Ovary (tissue), 9 donors: ENCODE measurements around the gene INPP4A. TPM values are rescaled to one million over a fixed set of nuclear protein-coding genes. Genes with fewer than 3 reads are reported as not detected.

Source experiments
- DNase-seq, 5 donors: peaks; one replicate each; pipeline ENCODE4 v3.0.0-alpha.2; 2019 to 2020
- H3K27ac ChIP-seq, 2 donors: fragments of 200-600 bp; one replicate each; pipeline versions ENCODE4 v1.5.1 to v1.8.0; 2019 to 2022
- H3K27me3 ChIP-seq: fragments of 200-600 bp; one replicate; pipeline ENCODE4 v1.8.0; 2022
- H3K36me3 ChIP-seq: fragments of 200-600 bp; sonication (generic); one replicate; pipeline ENCODE4 v1.5.1; 2019
- H3K4me1 ChIP-seq: one replicate; pipeline ENCODE4 v1.8.1; 2013; ENCODE audit warnings: mild to moderate bottlenecking, moderate library complexity; ENCODE audit not compliant: insufficient read depth
- H3K4me3 ChIP-seq: fragments of 200-600 bp; sonication (generic); one replicate; pipeline ENCODE4 v1.5.1; 2017
- H3K9me3 ChIP-seq, 2 donors: fragments of 200-600 bp in 1 of 2; sonication (generic) in 1 of 2; one replicate each; pipeline versions ENCODE4 v1.5.1 to v1.8.1; 2013 to 2019; ENCODE audit warnings: mild to moderate bottlenecking in 1 of 2, moderate library complexity in 1 of 2
- CTCF ChIP-seq, 3 donors: fragments of 450-650 bp in 2 of 3; fragments of 200-600 bp in 1 of 3; IDR thresholded peaks; one replicate each; pipeline versions ENCODE4 v1.5.1 to v1.8.0; 2016 to 2022; ENCODE audit warnings: antibody characterized with exemption in 3 of 3, mild to moderate bottlenecking in 1 of 3
- EP300 ChIP-seq: sonication (generic); formaldehyde crosslinking; IDR thresholded peaks from one replicate; pipeline ENCODE4 v1.6.1; 2017; ENCODE audit warnings: antibody characterized with exemption
- POLR2A ChIP-seq: fragments of 450-650 bp; IDR thresholded peaks from one replicate; pipeline ENCODE4 v1.6.1; 2017; ENCODE audit warnings: antibody characterized with exemption, mild to moderate bottlenecking, moderate library complexity
- WGBS, 3 donors: extraction: QIAGEN DNeasy Blood & Tissue Kit in 1 of 3; methylation state at CpG; one replicate each; pipeline versions ENCODE4 v1.1.5 to v1.1.7; 2013 to 2017; 5-methylcytosine and 5-hydroxymethylcytosine counted together
- intact Hi-C, 4 donors: fragments of 100-400 bp; cut with DNase I; formaldehyde crosslinking; loops; one replicate each; pipeline versions ENCODE4 v1.11.0 to v1.15.1; 2022 to 2023
- polyA plus RNA-seq, 2 donors: library from polyadenylated mRNA; stranded (reverse); fragments of 200-250 nt in 1 of 2; fragments of 350-450 nt in 1 of 2; fragmentation: Illumina TruSeq in 1 of 2; extraction: RNeasy Lipid Tissue Mini Kit (QIAGEN cat#74804) in 1 of 2; gene quantifications; one replicate each; pipeline ENCODE4 v1.2.3, GENCODE V29; 2013 to 2014
- total RNA-seq, 7 donors: library from RNA; depleted of rRNA in 2 of 7; stranded (reverse); fragments of >200 nt in 2 of 7; fragmentation: NEBNext Ultra II Directional in 3 of 7; extraction: Animal tissue kit (Norgen Biotek cat#: 25700) in 3 of 7; gene quantifications; one replicate each; pipeline versions ENCODE4 v1.1.0 to v1.2.4, GENCODE V29; 2016 to 2023
- donor health status: DM: no; HTN: no; CAD: no; lungs with moderate emphysema.
- donor health status: DM: no; HTN: no; CAD: no.
- donor health status: Bipolar disorder and iron deficiency.
- donor health status: DM: yes; HTN: yes; CAD: no.
- donor health status: DM: no; HTN: no; CAD: no.
- donor health status: DM: yes; HTN: yes; CAD: no.

INPP4A gene
- total and polyA plus RNA-seq, 9 donors: 7.5 to 25.8 (median 16.2) TPM

- peaks cover 23% of the 10 kb centered on the region for H3K4me1 ChIP-seq
- 74 to 78% (median 77%) methylated on average over 3 of the region's 3 CpGs for WGBS, 3 donors
- H3K36me3 ChIP-seq: no peaks in the 10 kb centered on the region
- no peaks in the 10 kb centered on the region for H3K27me3 ChIP-seq
- H3K27ac ChIP-seq: no peak overlapping the region
- H3K9me3 ChIP-seq: no peaks in the 10 kb centered on the region
- TF ChIP-seq CTCF (IDR thresholded peaks at IDR 0.05) (no peak), POLR2A (no peak), EP300 (no peak)
- intact Hi-C loops: no loop called here
- DNase-seq: peak in 1 of 5 donors; percentile 26
- H3K4me3 ChIP-seq: no peak overlapping the region
Measured at GRCh38 chr2:98487806-98488189, 43.1 kb downstream of the INPP4A start.

GRCh38 chr2:98488252-98488651, 43.6 kb downstream of the INPP4A start:
- DNase-seq: peak in 1 of 5 donors; percentile 4
- Histone ChIP-seq H3K27me3 (no peaks in the 10 kb centered on the region), H3K36me3 (no peaks in the 10 kb centered on the region), H3K4me3 (no peak overlapping the region), H3K27ac (no peak overlapping the region), H3K9me3 (no peaks in the 10 kb centered on the region), H3K4me1 (peaks cover 24% of the 10 kb centered on the region)
- TF ChIP-seq EP300 (no peak), CTCF (IDR thresholded peaks at IDR 0.05) (no peak), POLR2A (no peak)
- 93 to 97% (median 96%) methylated on average over 4 of the region's 4 CpGs for WGBS, 3 donors
- intact Hi-C loops: no loop called here

- Histone ChIP-seq H3K4me3 (no peak overlapping the region), H3K9me3 (no peaks in the 10 kb centered on the region), H3K27me3 (no peaks in the 10 kb centered on the region), H3K27ac (no peak overlapping the region), H3K36me3 (no peaks in the 10 kb centered on the region), H3K4me1 (peaks cover 26% of the 10 kb centered on the region)
- intact Hi-C loops: no loop called here
- TF ChIP-seq POLR2A: no peak
- no peak for TF ChIP-seq EP300
- TF ChIP-seq CTCF (IDR thresholded peaks at IDR 0.05): no peak
- no peak for DNase-seq
- WGBS, 3 donors: 96 to 100% (median 98%) methylated on average over 3 of the region's 3 CpGs
Measured at GRCh38 chr2:98489486-98489885, 44.8 kb downstream of the INPP4A start.

GRCh38 chr2:98489971-98490962, 45.6 kb downstream of the INPP4A start:
- TF ChIP-seq CTCF (IDR thresholded peaks at IDR 0.05) (no peak), EP300 (no peak), POLR2A (no peak)
- intact Hi-C loops: no loop called here
- WGBS, 3 donors: 66 to 70% (median 68%) methylated on average over 14 of the region's 14 CpGs
- H3K9me3 ChIP-seq: no peaks in the 10 kb centered on the region
- H3K27me3 ChIP-seq: no peaks in the 10 kb centered on the region
- no peaks in the 10 kb centered on the region for H3K36me3 ChIP-seq
- peaks cover 28% of the 10 kb centered on the region for H3K4me1 ChIP-seq
- peak overlapping the region in 1 of 2 donors; percentile 23 for H3K27ac ChIP-seq
- H3K4me3 ChIP-seq: no peak overlapping the region
- DNase-seq: peak in 1 of 5 donors; percentile 30
